ENCODE measurements around the gene KCNN4. TPM values are rescaled to one million over a fixed set of nuclear protein-coding genes. Genes with fewer than 3 reads are reported as not detected.

Gene KCNN4
- total RNA-seq, 1 experiment from 2014 or later: 3.0 TPM

- Mint-ChIP-seq H3K4me1 (ENCODE audit: low read depth, unreplicated experiment) (no peaks in the 10 kb centered on the region), H3K4me3 (ENCODE audit: unreplicated experiment) (no peak overlapping the region), H3K9me3 (ENCODE audit: unreplicated experiment) (no peaks in the 10 kb centered on the region), H3K36me3 (ENCODE audit: insufficient read depth, unreplicated experiment) (peaks cover 13% of the 10 kb centered on the region), H3K27me3 (ENCODE audit: insufficient read depth, unreplicated experiment) (no peaks in the 10 kb centered on the region), H3K27ac (ENCODE audit: unreplicated experiment) (no peak overlapping the region)
- ChIA-PET POLR2A (no interaction called here), CTCF (no interaction called here)
- Histone ChIP-seq H3K4me3 (ENCODE audit: low read depth, low read length) (no peak overlapping the region), H3K36me3 (ENCODE audit: control insufficient read depth, insufficient read depth, low read length) (no peaks in the 10 kb centered on the region; the same call in 1 of the 2 replicates), H3K9me3 (no peaks in the 10 kb centered on the region), H3K4me1 (no peaks in the 10 kb centered on the region), H3K27me3 (replicated peaks; ENCODE audit: control insufficient read depth, insufficient read depth, low read length) (no peaks in the 10 kb centered on the region)
- intact Hi-C loops (cut with micrococcal nuclease; ENCODE audit: unreplicated experiment): loop anchor here (5.0 kb wide), 1 partner anchor 60 kb away; no protein-coding TSS in a partner anchor
- no peak for DNase-seq
- no peak for TF ChIP-seq CTCF (IDR thresholded peaks at IDR 0.05; ENCODE audit: insufficient read depth in 1 of 2, low read depth in 1 of 2, low read length in 1 of 2, severe bottlenecking in 1 of 2, unreplicated experiment in 1 of 2)
- no TSS peak for BruUV-seq (replicated peaks)
Measured at GRCh38 chr19:43727593-43727853, 53.2 kb downstream of the KCNN4 start.

GRCh38 chr19:43726736-43727592 lies 53.8 kb downstream of the KCNN4 start:
- no peak for DNase-seq
- H3K9me3 ChIP-seq: no peaks in the 10 kb centered on the region
- Mint-ChIP-seq H3K36me3 (ENCODE audit: insufficient read depth, unreplicated experiment) (peaks cover 12% of the 10 kb centered on the region), H3K27me3 (ENCODE audit: insufficient read depth, unreplicated experiment) (no peaks in the 10 kb centered on the region), H3K4me3 (ENCODE audit: unreplicated experiment) (no peak overlapping the region), H3K4me1 (ENCODE audit: low read depth, unreplicated experiment) (no peaks in the 10 kb centered on the region), H3K27ac (ENCODE audit: unreplicated experiment) (no peak overlapping the region), H3K9me3 (ENCODE audit: unreplicated experiment) (no peaks in the 10 kb centered on the region)
- H3K4me3 ChIP-seq (ENCODE audit: low read depth, low read length): no peak overlapping the region
- BruUV-seq (replicated peaks): no TSS peak
- no peak for TF ChIP-seq CTCF (IDR thresholded peaks at IDR 0.05; ENCODE audit: insufficient read depth in 1 of 2, low read depth in 1 of 2, low read length in 1 of 2, severe bottlenecking in 1 of 2, unreplicated experiment in 1 of 2)
- no peaks in the 10 kb centered on the region for H3K4me1 ChIP-seq
- ChIA-PET POLR2A (interaction anchor here (0.6 kb wide), 1 partner anchor 1773 kb away, joined by 4 read pairs; no protein-coding TSS in a partner anchor), CTCF (interaction anchor here (0.7 kb wide), 1 partner anchor 64 kb away, joined by 8 read pairs; no protein-coding TSS in a partner anchor)
- intact Hi-C loops (cut with micrococcal nuclease; ENCODE audit: unreplicated experiment): loop anchor here (5.0 kb wide), 1 partner anchor 60 kb away; no protein-coding TSS in a partner anchor
- no peaks in the 10 kb centered on the region for H3K27me3 ChIP-seq (replicated peaks; ENCODE audit: control insufficient read depth, insufficient read depth, low read length)
- H3K36me3 ChIP-seq (ENCODE audit: control insufficient read depth, insufficient read depth, low read length): no peaks in the 10 kb centered on the region; the same call in 1 of the 2 replicates

GRCh38 chr19:43725468-43725867 lies 55.3 kb downstream of the KCNN4 start:
- Mint-ChIP-seq H3K4me1 (ENCODE audit: low read depth, unreplicated experiment) (no peaks in the 10 kb centered on the region), H3K27me3 (ENCODE audit: insufficient read depth, unreplicated experiment) (no peaks in the 10 kb centered on the region), H3K36me3 (ENCODE audit: insufficient read depth, unreplicated experiment) (peaks cover 12% of the 10 kb centered on the region), H3K9me3 (ENCODE audit: unreplicated experiment) (no peaks in the 10 kb centered on the region), H3K27ac (ENCODE audit: unreplicated experiment) (no peak overlapping the region), H3K4me3 (ENCODE audit: unreplicated experiment) (no peak overlapping the region)
- Histone ChIP-seq H3K4me1 (no peaks in the 10 kb centered on the region), H3K27me3 (replicated peaks; ENCODE audit: control insufficient read depth, insufficient read depth, low read length) (no peaks in the 10 kb centered on the region), H3K9me3 (no peaks in the 10 kb centered on the region), H3K36me3 (ENCODE audit: control insufficient read depth, insufficient read depth, low read length) (no peaks in the 10 kb centered on the region; the same call in 1 of the 2 replicates), H3K4me3 (ENCODE audit: low read depth, low read length) (no peak overlapping the region)
- ChIA-PET POLR2A (no interaction called here), CTCF (interaction anchor here (1.2 kb wide), 1 partner anchor 43 kb away, joined by 3 read pairs; no protein-coding TSS in a partner anchor)
- intact Hi-C loops (cut with micrococcal nuclease; ENCODE audit: unreplicated experiment): loop anchor here (5.0 kb wide), 1 partner anchor 58 kb away; no protein-coding TSS in a partner anchor
- no TSS peak for BruUV-seq (replicated peaks)
- no peak for DNase-seq
- no peak for TF ChIP-seq CTCF (IDR thresholded peaks at IDR 0.05; ENCODE audit: insufficient read depth in 1 of 2, low read depth in 1 of 2, low read length in 1 of 2, severe bottlenecking in 1 of 2, unreplicated experiment in 1 of 2)
